ENCODE data around the gene DPH6.
A peak's percentile ranks its signal among the peaks of the same experiment; 100 is the strongest.

The DPH6 gene

DNA sequence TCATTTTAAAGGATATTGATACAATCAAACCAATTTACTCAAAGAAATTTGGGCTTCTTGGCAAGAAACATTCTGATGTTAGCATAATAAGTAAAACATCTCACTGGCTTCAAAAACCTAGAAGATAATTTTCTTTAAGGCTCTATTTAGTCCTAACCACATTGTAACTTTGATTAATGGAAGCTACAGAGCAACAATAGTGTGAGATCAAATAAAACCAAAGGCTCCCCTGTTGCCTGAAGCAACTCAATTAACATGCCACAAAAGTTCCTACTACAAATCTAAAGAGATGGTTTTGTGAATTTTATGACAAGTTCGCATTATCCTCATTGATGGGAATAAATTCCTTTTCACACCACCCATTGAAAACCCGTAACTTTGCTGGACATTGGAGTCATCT is 5.9 kb downstream of the DPH6 start:
- DNase-seq = no peak

DNA sequence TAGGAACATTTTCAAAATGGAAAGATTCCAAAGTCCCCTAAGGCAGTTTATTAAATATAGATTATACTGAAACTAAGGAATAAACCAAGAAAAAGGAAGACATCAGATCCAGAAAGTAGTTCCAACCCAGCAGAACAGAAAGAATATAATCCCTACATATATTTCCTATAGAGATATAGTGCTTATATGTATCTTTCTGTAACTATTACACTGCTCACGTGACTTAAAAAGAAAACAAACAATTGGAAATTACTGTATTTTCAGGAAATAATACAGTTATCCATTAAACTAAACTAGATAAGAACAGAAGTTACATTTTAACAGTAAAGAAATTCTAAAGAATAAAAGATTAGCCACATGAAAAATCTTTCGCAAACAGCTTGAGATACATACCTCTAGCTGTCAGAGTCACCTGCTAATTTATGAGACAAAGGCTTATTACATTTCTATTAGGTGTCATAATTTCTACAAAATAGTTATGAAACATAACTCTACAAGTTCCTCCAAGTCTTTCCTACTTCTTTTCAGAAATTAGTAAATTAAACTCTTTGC is 10.5 kb downstream of the DPH6 start:
- DNase-seq = no peak

DNA sequence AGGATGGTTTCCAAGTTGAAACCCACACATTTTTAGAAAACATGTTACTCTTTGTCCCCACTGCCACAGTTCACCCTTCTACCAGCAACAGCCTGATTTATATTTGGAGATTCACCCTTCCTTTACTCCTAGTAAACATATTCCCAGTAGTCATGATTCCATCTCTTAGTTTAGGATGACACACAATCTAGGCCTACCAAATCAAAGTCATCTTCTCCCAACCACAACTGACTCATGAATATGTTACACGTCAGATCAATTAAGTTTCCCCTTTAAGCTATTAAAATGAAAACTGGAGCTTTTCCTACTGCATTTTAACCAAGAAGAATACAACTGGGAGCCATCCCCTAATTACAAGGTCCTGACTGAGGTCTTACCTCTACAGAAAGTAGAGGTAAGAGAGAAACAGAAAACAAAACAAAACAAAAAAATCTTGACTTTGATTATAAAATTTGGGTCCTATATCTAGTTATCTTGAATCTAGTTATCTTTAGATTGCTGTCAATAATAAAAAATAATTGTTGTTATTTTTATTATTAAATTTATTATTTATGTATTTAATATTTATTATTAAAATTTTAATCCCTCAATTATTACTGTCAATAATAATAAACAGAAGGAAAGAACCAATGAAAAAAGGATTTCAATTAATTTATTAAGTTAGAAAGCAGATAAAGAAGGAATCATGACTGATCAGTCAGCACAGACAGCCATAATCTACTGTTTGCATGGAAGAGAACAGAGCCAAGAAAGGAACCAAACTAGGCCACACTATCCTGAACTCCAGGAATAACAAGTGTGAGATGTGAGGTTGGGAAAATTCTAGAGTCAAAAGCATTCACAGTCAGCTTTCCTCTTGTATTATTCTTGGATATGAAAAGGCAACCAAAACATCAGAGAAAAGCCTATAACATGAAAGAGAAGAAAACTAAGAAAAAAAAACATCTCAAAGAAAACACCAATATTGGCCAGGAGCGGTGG is 12.5 kb downstream of the DPH6 start:
- DNase-seq = no peak

DNA sequence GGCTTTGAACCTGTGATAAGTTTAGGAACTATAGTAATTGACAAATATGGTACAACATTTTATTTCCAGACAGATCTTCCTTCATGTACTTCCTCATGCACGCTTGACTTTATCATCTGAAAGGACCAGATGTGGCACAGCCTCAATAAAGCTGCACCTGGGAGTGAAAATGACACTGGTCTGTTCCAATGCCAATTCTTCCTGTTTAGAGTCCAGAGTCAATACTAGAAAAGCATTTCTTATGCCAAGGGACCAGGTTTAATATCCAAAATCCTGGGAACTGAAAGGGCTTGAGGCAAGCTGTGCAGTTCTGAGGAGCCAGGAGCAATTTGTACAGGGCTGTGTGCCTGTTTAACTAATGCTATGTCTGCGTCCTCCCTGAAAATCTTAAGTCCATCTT is 15.3 kb downstream of the DPH6 start:
- DNase-seq = no peak

DNA sequence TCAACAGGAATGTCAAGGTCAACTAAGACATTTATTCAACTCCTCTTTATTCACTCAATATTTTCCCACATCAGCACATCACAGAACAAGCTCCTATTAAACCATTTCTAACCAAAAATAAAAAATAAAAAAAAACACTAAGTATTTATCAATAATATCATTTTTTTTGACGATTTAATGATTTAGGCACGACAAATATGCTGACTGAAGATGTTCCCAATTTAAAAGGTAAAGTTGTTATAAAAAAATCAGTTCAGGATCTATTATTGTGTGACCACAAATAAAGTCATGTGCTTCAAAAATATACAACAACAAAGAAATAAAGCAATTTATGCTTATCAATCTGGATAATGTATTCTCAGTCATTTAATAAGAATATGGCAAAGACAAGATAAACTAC is 16.2 kb downstream of the DPH6 start:
- no peak for DNase-seq

DNA sequence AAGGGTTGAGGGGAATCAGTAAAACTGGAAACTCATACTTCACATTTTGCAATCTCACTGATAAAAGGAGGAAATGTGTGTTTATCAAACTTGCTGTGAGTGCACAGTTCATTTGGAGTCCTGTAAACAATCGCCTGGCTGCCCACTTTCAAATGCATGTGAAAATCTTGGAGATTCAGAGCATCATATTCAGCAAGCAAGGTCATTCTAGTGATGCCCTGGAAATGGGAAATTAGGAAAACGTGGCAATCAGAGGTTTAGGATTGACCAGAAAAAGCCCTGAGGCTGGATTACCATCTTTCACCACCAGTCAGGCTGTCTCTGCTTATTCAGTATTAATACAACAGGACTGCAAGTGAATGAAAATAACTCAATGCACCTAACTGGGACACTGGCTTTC is 23.9 kb downstream of the DPH6 start:
- no peak for DNase-seq

DNA sequence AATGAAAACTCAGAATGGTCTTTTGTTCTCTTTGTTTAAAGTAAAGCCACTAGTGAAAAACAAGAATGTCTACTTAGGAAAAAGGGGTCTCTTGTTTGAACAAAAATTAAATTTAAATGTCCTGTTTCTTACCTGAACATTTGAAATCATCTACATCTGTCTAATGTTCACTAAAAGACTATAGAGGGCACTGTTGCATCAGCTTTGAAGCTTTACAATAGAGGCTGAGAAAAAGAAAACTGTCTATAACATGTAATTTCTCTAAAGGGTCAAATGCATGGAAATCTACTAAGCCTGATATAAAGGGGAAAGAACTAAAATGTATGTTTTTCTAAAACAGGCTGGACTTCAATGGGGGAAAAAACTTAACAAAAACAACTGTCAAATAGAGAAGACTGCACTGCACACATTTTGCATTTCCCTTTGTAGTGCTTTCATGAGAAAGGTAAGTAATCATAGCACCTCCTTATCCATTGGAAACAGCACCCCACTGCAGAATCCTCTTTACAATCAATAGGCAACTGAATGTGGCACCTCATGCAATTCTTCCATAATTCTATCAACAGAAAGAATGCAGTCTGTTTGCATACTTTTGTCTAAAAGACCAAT is 26.3 kb downstream of the DPH6 start:
- peak in 1 of 2 donors; percentile 50 for DNase-seq

DNA sequence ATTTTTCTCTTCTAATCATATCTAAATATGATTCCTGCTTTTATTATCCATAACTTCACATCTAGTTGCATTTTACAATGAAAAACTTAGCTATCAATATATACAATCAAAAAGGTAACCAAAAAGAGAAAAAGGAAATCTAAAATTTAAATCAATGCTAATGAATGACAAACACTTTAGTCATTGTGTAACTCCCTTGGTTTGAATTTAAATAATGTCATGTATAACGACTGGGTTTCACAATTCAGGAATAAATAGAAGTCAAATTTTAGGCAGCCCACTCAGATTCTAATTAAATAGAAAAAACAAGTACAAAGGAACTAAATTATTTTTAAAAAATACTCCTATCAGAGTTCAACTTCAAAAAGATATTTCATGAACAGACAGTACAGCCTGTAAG is 26.9 kb downstream of the DPH6 start:
- no peak for DNase-seq

DNA sequence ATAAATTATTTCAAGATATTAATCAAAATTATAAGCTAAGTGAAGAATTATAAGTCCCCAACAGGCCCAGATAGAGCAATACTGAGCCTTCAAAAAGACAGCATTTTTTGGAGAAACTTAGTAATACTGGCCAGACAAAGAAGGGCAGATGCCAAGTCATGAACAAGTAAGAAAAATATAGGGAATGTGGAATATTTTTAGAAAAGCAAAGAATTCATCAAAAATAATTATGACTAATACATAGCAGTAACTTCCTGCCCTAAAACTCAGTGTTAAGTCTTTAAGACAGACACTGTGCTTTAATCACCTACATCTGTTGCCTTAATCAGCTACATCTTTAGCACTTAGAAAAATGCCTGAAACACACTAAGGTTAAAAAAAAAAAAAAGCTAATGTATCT is 31.2 kb downstream of the DPH6 start:
- no peak for DNase-seq

DNA sequence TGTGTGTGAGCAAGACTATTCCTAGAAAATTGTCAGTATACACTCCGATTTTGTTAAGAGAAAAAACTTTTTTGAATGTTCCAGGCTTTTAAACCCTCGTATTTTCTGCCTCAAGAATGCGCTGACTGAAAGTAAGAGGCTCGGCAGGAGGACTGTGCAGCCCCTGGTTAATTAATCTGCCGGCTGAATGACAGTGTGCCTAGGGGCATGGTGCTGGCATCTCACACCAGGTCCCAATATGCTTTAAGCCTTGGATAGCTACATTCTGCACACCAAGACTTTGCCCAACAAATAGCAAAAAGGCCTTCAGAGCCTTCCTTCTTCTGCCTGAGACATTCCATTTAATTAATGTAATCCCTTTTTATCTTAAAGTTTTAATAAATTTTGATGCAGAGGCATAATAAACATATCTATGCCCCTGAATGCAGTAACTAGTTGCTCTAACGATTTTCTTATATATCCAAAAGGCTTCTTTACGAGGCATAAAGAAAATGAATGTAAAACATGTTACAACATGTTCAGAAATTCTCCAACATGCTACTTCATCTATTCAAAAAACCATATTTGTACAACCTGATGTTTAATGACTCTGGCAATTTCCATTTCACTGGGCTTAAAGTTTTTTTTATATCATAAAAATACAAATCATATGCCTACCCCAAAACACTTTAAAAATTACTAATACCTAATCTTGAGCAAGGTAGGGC is 37.9 kb downstream of the DPH6 start:
- DNase-seq = no peak

DNA sequence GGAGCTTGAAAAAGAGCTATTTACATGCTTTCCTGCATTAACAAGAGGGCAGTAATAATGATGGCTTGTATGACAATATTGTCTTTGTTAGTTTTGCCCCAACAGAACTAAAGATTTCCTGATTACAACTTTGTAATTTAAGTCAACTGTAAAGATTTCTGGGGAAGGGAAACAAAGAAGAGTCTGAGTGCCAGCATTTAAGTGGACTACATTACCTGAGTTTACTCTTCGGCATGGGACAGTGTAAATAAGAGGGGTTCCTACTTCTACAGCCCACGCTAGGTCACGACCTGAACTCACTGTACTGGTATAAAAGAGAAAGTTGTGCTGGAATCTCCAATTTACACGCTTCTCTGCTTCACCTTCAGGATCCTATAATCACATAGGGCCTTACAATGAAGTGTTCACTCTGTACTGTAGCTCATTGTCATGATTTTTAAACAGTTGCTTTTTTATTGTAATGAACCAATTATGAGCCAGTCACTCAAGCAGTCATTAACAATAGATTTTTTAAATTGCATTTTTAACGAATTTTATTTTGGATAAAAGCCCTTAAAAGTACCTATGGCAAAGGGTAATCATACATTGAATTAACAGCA is 39.6 kb downstream of the DPH6 start:
- DNase-seq = no peak

DNA sequence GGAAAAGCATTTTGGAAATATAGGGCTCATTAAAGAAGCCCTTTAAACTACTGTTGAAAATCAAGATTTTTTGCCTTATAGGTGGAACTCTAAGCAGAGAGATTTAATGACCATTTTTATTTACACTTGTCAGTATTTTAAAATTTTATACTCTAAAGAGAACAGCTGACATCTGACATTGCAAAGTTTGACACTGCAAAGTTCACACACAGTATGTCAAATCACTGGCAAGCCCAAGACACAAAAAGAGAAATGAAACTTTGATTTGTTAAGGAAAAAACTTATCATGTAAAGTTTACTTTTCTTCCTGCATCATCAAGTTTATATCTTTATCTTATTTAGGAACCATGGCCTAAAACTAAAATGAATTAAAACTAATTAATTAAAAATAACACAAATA is 40.2 kb downstream of the DPH6 start:
- no peak for DNase-seq

DNA sequence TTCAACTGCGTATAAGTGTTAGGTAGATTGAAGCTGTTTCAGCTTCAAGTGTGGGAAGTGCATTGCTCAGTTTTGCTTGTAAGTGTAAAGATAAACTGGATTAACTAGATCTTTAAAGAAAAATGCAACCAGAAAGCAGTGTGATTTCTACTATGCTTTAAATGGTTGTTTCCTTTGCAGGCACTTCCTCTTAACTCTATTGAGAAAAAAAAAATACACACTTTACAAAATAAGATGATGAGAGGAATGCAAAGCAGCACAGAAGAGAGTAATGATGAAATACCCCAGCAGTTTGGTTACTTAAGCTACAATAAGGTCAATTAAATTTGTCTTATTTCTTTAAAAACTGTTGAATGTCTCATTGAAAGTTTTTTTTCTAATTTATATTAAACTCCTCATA is 40.8 kb downstream of the DPH6 start:
- no peak for DNase-seq

DNA sequence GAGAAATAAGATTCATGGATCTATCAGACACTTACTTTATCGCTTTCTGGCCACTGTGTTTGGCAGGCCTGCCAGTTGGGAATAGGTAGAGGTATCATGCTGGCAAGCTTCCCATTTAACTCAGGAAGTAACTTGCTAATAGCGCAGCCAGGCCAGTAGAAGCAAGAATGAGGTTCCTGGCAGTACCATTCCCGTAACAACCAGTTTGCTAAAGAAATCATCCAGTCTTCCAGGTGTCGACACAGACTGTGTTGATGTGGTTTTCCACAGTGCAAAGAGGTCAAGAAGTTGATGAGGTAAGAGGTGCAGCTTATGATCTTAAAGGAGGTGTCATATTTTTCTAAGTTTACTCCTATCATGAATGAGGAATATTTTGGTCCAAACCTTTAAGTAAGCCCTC is 46.2 kb downstream of the DPH6 start:
- no peak for DNase-seq

DNA sequence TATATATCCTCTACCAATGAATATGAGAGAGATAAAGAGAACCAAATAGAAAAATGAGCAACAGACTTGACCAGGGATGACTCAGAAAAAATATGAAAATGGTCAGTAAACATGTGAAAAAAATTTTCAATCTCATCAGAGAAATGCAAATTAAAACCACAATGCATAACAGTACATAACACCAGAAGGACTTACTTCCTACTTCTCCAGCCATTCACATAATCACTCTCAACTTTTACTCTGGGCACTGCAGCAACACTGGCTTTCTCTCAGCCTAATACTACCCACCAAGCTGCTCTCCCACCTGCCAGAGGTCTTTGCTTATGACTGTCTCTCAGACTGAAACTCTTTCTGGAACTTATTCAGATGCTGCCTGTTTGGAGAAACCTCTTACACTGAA is 49.4 kb downstream of the DPH6 start:
- no peak for DNase-seq

DNA sequence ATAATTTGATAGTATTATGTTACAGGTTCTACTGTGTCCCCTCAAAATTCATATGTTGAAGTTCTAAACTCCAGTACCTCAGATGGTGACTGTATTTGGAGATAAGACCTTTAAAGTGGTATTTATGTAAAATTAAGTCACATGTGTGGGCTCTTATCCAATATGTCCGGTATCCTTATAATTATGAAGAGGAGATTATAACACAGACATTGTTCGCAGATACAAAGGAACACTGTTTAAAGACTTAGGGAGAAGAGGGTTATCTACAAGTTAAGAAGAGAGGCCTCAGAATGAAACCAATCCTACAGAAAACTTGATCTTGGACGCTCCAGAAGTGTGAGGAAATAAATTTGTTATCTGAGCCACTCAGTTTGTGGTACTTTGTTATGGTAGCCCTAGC is 50.9 kb downstream of the DPH6 start:
- DNase-seq = no peak

DNA sequence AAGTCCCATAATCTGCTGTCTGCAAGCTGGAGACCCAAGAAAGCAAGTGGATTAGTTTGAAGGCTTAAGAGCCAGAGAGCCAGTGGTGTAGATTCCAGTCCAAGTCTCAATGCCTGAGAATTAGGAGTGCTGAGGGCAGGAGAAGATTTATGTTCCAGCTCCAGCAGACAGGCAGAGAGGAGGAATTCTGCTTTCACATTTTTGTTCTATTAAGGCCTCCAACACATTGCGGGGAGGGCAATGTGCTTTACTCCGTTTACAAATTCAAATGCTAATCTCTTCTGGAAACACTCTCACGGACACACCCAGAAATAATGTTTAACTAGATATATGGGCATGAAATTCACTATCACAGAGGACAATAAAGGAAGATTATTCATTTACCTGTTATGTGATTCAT is 54.0 kb downstream of the DPH6 start:
- no peak for DNase-seq

DNA sequence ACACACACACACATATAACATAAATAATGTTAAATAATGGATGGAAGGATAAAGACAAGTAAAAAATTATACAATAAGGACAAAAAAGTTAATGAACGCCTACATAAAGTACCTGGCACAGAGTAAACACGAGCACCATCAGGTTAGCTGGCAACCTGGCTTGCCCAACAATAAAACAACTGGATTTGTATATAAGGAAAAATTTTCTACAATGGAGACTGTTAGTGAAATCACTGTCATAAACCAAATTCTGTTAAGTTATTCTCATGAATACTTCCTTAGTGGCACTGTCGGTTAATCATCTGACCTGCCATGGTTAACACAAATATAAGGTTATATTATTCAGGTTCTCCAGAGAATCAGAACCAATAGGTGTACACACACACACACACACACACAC is 54.8 kb downstream of the DPH6 start:
- DNase-seq = no peak

DNA sequence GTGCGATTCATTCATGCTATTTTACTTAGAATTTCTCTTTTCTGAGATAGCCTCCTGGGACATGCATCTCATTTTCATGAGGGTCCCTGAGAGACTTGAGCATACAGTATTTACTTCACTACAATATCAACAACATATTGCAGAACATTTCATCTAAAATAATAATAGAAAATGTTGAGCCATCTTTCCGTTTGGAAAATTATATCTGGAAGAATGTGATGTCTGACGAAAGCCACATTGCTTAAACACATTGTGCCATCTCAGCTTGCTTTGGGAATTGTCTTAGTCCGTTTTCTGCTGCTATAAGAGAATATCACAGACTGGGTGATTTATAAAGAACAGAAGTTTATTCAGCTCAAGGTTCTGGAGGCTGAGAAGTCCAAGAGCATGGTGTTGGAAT is 55.5 kb downstream of the DPH6 start:
- no peak for DNase-seq

DNA sequence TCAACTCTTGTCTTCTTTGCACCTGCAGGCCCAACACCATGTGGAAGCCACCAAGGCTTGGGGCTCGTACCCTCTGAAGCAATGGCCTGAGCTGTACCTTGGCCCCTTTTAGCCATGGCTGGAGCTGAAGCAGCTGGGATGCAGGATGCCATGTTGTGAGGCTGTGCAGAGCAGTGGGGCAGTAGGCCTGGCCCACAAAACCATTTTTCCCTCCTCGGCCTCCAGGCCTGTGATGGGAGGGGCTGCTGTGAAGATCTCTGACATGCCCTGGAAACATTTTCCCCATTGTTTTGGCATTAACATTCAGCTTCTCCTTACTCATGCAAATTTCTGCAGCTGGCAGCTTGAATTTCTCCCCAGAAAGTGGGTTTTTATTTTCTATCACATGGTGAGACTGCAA is 58.5 kb downstream of the DPH6 start:
- no peak for DNase-seq

DNA sequence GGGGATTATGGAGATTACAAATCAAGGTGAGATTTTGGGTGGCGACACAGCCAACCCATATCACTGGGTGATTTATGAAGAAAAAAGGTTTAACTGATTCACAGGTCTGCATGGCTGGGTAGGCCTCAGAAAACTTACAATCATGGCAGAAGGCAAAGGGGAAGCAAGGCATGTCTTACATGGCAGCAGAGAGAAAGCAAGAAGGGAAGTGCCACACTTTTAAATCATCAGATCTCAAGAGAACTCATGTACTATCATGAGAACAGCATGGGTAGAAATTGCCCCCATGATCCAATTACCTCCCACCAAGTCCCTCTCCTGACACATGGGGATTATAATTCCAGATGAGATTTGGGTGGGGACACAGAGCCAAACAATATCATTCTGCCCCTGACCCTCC is 59.7 kb downstream of the DPH6 start:
- no peak for DNase-seq

DNA sequence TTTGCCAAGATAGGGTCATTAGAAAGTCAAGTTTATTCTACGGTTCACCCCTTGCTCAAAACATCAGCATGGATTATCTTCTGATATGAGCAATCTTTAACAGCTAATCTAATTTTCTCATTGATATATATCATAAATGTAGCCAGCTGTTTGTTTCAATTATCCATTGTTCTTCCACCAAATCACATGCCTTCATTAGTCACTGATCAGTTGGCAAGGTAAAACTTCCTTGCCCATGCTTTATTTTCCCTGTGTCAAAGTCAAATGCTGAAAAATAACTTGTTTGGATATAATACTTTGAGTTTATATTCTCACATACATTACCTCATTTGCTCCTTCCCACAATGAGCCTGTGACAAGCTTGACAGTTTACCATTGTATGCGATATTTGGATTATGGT is 60.6 kb downstream of the DPH6 start:
- no peak for DNase-seq

DNA sequence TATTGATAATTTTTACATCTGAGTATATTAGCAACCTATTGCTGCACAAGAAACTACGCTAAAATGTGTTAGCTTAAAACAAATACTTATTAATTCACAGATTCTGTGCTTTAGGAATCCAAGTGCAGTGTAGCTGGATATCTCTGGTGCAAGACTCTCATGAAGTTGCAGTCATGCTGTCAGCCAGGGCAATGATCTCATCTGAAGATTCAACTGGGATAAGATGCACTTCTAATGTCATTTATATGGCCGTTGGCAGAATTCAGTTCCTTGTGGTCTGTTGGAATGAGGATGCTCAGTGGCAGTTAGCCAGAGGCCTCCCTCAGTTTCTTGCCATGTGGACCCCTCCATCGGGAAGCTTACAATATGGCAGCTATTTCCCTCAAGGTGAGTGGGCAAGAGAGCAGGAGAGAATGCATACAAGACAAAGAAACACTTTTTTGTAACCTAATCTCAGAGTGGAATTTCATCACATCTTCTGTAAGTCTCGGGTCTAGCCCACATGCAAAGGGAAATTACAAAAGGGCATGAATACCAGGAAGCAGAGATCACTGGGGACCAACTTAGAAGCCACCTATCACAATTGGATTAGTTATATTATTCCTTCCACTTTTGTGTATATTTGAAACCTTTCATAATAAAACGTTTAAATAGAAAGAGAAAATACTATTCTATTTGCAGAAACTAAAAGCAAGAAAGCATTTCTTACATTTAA is 61.6 kb downstream of the DPH6 start:
- DNase-seq = no peak

All from CD4-positive, alpha-beta T cell treated with Interleukin-4 for 1 hour (primary cell).